ENCODE results near the gene FMO1. TPM values are rescaled to one million over a fixed set of nuclear protein-coding genes. Genes with fewer than 3 reads are reported as not detected.
"Not testable (repeated sequence)": the region's sequence is repeated elsewhere in the genome, so short reads cannot be mapped to it uniquely, and the experiment has no call there.

The FMO1 gene
- total and polyA plus RNA-seq, 8 donors = 1.9 to 7.5 (median 2.9) TPM

DNA sequence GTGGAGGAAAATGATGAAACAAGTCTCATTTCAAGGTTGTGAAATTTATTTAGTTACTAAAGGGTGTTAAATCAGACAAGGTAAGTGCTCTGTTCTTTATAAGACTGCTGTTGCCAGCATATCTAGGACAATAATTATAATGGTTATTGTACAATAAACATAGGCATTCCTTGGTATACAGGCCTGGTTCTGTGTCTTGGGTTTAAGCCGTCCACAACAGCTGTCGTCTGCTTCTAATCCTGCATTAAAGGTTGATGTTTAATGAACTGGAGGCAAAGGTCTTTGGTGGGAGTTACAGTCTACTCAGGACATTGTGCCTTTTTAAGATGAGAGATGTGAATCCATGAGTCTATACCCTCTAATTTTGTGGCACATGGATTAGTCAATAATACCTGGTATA lies 42.3 kb downstream of the FMO1 start:
- TF ChIP-seq, protein P1, sequence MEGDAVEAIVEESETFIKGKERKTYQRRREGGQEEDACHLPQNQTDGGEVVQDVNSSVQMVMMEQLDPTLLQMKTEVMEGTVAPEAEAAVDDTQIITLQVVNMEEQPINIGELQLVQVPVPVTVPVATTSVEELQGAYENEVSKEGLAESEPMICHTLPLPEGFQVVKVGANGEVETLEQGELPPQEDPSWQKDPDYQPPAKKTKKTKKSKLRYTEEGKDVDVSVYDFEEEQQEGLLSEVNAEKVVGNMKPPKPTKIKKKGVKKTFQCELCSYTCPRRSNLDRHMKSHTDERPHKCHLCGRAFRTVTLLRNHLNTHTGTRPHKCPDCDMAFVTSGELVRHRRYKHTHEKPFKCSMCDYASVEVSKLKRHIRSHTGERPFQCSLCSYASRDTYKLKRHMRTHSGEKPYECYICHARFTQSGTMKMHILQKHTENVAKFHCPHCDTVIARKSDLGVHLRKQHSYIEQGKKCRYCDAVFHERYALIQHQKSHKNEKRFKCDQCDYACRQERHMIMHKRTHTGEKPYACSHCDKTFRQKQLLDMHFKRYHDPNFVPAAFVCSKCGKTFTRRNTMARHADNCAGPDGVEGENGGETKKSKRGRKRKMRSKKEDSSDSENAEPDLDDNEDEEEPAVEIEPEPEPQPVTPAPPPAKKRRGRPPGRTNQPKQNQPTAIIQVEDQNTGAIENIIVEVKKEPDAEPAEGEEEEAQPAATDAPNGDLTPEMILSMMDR (IDR thresholded peaks at IDR 0.05) = no peak
- intact Hi-C loops (cut with DNase I) = no loop called here

DNA sequence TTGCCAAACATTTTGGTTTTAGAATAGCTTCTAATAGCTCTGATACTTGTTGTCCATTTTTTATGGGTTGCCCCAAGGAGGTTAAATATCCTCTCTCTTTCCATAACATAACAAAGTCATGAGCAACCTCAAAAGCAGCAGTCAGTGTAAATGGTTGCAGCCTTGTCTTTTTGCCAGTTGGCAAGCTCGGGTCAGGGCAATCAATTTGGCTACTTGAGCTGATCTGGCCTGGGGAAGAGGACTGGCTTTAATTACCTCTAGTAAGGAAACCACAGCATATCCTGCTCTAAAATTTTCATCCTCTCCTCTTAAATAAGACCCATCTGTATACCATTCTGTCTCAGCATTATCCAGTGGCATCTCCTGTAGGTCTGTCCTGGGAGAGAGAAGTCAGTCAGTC lies 44.5 kb downstream of the FMO1 start:
- Histone ChIP-seq H3K4me1 (no peaks in the 10 kb centered on the region), H3K36me3 (no peaks in the 10 kb centered on the region), H3K27me3 (no peaks in the 10 kb centered on the region), H3K27ac (no peak overlapping the region), H3K4me3 (no peak overlapping the region), H3K9me3 (no peaks in the 10 kb centered on the region)
- intact Hi-C loops (cut with DNase I) = no loop called here
- TF ChIP-seq, protein P1 (IDR thresholded peaks at IDR 0.05) = no peak
- no peak for DNase-seq
- no peak for ATAC-seq

More for the DNA sequence above, 42.3 kb downstream of the FMO1 start:
- H3K4me1 ChIP-seq = no peaks in the 10 kb centered on the region
- no peaks in the 10 kb centered on the region for H3K36me3 ChIP-seq
- no peak for DNase-seq
- no peaks in the 10 kb centered on the region for H3K9me3 ChIP-seq
- no peak overlapping the region for H3K27ac ChIP-seq
- no peak overlapping the region for H3K4me3 ChIP-seq
- H3K27me3 ChIP-seq = no peaks in the 10 kb centered on the region
- no peak for ATAC-seq

DNA sequence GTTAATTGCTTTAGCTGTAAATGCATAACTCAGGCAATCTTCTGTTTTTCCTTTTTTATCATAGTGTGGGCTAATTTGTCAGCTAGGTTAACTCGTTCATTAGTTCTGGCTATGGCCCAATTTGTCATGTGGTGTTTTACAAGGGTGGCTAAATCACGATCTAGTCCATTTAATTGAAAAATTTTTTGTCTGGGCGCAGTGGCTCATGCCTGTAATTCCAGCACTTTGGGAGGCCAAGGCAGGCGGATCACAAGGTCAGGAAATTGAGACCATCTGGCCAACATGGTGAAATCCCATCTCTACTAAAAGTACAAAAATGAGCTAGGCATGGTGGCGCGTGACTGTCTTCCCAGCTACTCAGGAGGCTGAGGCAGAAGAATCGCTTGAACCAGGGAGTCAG lies 47.1 kb downstream of the FMO1 start:
- DNase-seq; H3K4me1 ChIP-seq; ATAC-seq; H3K4me3 ChIP-seq; H3K27ac ChIP-seq; H3K27me3 ChIP-seq; H3K36me3 ChIP-seq; intact Hi-C loops (cut with DNase I): not testable (repeated sequence)
- H3K9me3 ChIP-seq = peaks cover 0 to 20% of the 10 kb centered on the region in 2 donors

DNA sequence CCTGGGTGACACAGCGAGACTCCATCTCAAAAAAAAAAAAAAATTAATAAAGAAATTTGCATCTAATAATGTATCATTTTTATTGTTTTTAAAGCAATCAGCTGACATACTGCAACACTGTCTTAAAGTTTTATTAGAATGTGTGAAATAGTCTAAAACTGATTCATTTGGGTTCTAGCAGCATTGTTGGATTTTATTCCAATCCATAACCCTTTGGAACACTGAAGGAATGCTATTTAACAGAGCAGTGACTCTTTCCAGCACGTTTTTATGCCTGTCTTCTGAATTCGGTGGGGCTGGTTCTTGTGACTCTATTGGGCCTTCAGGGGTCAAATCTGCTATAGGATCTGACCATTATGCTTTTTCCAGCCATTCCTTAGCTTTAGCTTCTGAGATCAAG lies 47.5 kb downstream of the FMO1 start:
- H3K27ac ChIP-seq = no peak overlapping the region
- TF ChIP-seq, protein P1 (IDR thresholded peaks at IDR 0.05) = no peak
- intact Hi-C loops (cut with DNase I) = no loop called here

DNA sequence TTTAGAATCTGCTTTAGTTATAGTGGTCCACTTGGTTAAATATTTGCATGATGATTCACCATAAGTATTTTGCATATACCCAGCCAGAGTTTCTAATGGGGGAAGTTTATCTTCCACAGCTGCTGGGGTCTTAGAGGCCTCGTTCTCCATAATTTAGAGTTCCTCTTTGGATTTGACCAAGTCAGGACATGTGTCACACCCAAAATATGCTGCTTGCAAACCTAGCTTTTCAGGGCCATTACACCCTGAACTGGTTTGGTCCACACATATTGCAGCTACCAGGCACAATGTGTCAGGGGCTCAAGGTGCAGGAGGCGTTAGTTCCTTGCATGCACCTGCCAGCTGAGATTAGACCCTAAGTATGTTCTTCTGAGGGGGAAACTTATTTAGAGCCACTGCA lies 48.6 kb downstream of the FMO1 start:
- H3K4me3 ChIP-seq = no peak overlapping the region
- DNase-seq (no peak), ATAC-seq (no peak)
- no peaks in the 10 kb centered on the region for H3K36me3 ChIP-seq
- no peak overlapping the region for H3K27ac ChIP-seq
- no peaks in the 10 kb centered on the region for H3K27me3 ChIP-seq
- intact Hi-C loops (cut with DNase I) = no loop called here
- TF ChIP-seq, protein P1 (IDR thresholded peaks at IDR 0.05) = no peak
- peaks cover 0 to 35% of the 10 kb centered on the region in 2 donors for H3K9me3 ChIP-seq
- H3K4me1 ChIP-seq = no peaks in the 10 kb centered on the region

More for the DNA sequence above, 47.5 kb downstream of the FMO1 start:
- DNase-seq (no peak), ATAC-seq (no peak)
- Histone ChIP-seq H3K4me3 (no peak overlapping the region), H3K36me3 (no peaks in the 10 kb centered on the region), H3K27me3 (no peaks in the 10 kb centered on the region), H3K9me3 (peaks cover 0 to 24% of the 10 kb centered on the region in 2 donors), H3K4me1 (no peaks in the 10 kb centered on the region)

DNA sequence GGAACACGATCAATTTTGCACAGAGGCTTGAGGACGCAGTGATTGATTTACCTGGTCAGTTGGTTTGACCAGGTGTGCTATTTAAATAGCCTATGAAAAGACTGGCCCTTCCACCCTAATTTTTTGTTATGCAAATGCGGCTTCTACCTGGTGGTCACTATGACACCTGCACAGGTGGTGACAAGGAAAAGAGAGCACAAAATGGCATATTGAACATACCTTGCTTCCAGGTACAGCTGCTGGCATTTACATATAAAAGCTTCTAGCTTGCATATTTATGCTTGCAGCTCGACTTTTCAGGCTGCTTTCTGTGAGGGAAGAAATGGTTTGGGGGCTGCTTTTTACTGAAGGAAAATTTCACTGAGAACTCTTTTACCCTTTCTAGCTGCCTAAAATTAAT lies 50.4 kb downstream of the FMO1 start:
- Histone ChIP-seq H3K27ac (no peak overlapping the region), H3K9me3 (peaks cover 0 to 35% of the 10 kb centered on the region in 2 donors), H3K36me3 (no peaks in the 10 kb centered on the region), H3K4me1 (no peaks in the 10 kb centered on the region), H3K27me3 (no peaks in the 10 kb centered on the region), H3K4me3 (no peak overlapping the region)
- TF ChIP-seq, protein P1 (IDR thresholded peaks at IDR 0.05) = no peak
- no peak for DNase-seq
- intact Hi-C loops (cut with DNase I) = no loop called here
- ATAC-seq = no peak

All from left lung (tissue), 10 donors.